ENCODE results near the gene FCRL6.

DNA sequence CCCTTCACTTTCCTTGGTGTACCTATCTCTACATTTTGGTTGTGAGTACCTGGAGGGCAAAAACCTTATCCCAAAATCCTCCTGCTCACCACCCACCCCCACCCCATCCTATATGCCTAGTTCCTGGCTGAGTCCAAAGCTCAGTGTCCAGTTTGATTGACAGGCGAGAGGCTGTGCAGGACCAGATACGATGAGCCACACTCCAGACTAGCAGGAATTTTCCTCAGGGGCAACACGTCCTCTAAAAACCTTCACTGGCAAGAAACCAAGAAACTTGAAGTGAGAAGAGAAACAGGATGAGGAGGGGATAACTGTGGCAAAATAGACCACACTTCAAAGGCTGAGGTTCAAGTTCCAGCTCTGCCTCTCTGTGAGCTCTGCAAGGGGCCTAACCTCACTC is 23.4 kb downstream of the FCRL6 start:
- TF ChIP-seq CTCF (IDR thresholded peaks at IDR 0.05) (no peak), POLR2A (IDR thresholded peaks at IDR 0.05) (no peak)
